K562 (cell line): ENCODE results near the gene COP1. TPM values are rescaled to one million over a fixed set of nuclear protein-coding genes. Genes with fewer than 3 reads are reported as not detected.

Experiments used
- ATAC-seq: fragments of 200-7000 bp; cut with Tn5 transposase; 3 replicates; pipeline ENCODE4 v1.9.1; 2020; ENCODE audit warnings: moderate library complexity
- BruUV-seq: library from RNA; stranded (reverse); fragments of 400-500 nt; replicated peaks from 2 replicates; lab custom pipeline; 2021; lab: Mats Ljungman, UMichigan
- CTCF ChIA-PET: fragments of 300-600 bp; formaldehyde crosslinking; extraction: SDS; loops from one replicate; lab custom pipeline; 2021; ENCODE audit warnings: low intra/inter-chr PET ratio; lab: Yijun Ruan, JAX
- POLR2A ChIA-PET: fragments of 300-600, 350-650 bp; sonication (Branson Sonifier 250); formaldehyde crosslinking; extraction: SDS; loops from one replicate; lab custom pipeline; 2021; ENCODE audit warnings: antibody characterized with exemption, inconsistent platforms; lab: Yijun Ruan, JAX
- DNase-seq, 4 experiments: peaks; one replicate each; pipeline versions ENCODE4 v3.0.0 to v3.0.0-alpha.2; 2011 to 2018; ENCODE audit warnings: low spot score in 3 of 4, mixed read lengths in 3 of 4; ENCODE audit errors: extremely low read depth in 1 of 4
- FAIRE-seq: peaks from 2 replicates; lab custom pipeline; 2011; peaks lifted over from hg19 to GRCh38; lab: Jason Lieb, UNC
- H2AFZ ChIP-seq: 2 replicates; pipeline ENCODE4 v1.6.0; 2011; ENCODE audit warnings: low read depth, low read length, control low read depth, inconsistent platforms
- H3K27ac ChIP-seq: fragments of 200-600 bp; 3 replicates; pipeline ENCODE4 v1.8.0; 2011; ENCODE audit warnings: low read depth, mild to moderate bottlenecking, control low read depth, inconsistent platforms, low read length, moderate library complexity, mixed read lengths; ENCODE audit errors: extremely low read depth
- H3K27me3 ChIP-seq, 2 experiments: fragments of 300-600 bp in 1 of 2; 2 replicates in 1 of 2; 3 replicates in 1 of 2; pipeline versions ENCODE4 v1.6.0 to v1.8.0; 2011; ENCODE audit warnings: inconsistent platforms in 2 of 2, low read length in 2 of 2, mild to moderate bottlenecking in 1 of 2, mixed read lengths in 1 of 2, moderate library complexity in 1 of 2; ENCODE audit not compliant: control insufficient read depth in 2 of 2, insufficient read depth in 2 of 2
- H3K36me3 ChIP-seq: fragments of 300-600 bp; 3 replicates; pipeline ENCODE4 v1.8.0; 2011; ENCODE audit warnings: mild to moderate bottlenecking, low read length, inconsistent platforms; ENCODE audit not compliant: control insufficient read depth, insufficient read depth
- H3K4me1 ChIP-seq, 2 experiments: fragments of 200-600 bp in 1 of 2; replicated peaks in 1 of 2; 2 replicates in 1 of 2; 3 replicates in 1 of 2; pipeline versions ENCODE4 v1.5.1 to v1.8.0; 2011; ENCODE audit warnings: inconsistent platforms in 2 of 2, low read length in 2 of 2, mild to moderate bottlenecking in 1 of 2, mixed read lengths in 1 of 2, moderate library complexity in 1 of 2; ENCODE audit not compliant: control insufficient read depth in 2 of 2, insufficient read depth in 2 of 2
- H3K4me2 ChIP-seq: 2 replicates; pipeline ENCODE4 v1.6.1; 2011; ENCODE audit warnings: low read length, control low read depth, inconsistent platforms, mixed read lengths; ENCODE audit not compliant: insufficient read depth
- H3K4me3 ChIP-seq: fragments of 200-600 bp; sonication (generic), shearing (Covaris generic); 2 replicates; pipeline ENCODE4 v1.5.1; 2016; ENCODE audit warnings: control low read depth, inconsistent platforms
- H3K79me2 ChIP-seq: fragments of 200-600 bp; 3 replicates; pipeline ENCODE4 v1.8.0; 2011; ENCODE audit warnings: low read length, inconsistent platforms; ENCODE audit not compliant: control insufficient read depth, insufficient read depth
- H3K9ac ChIP-seq, 2 experiments: 2 replicates each; pipeline versions ENCODE4 v1.6.0 to v1.6.1; 2011; ENCODE audit warnings: low read depth in 2 of 2, low read length in 2 of 2, control low read depth in 1 of 2, inconsistent platforms in 1 of 2, mild to moderate bottlenecking in 1 of 2, mixed read lengths in 1 of 2; ENCODE audit not compliant: insufficient read depth in 1 of 2
- H3K9me1 ChIP-seq: one replicate; pipeline ENCODE4 v1.6.0; 2011; ENCODE audit warnings: inconsistent platforms, mild to moderate bottlenecking, low read length, moderate library complexity; ENCODE audit not compliant: control insufficient read depth, insufficient read depth
- H3K9me3 ChIP-seq: replicated peaks from 2 replicates; pipeline ENCODE4 v1.5.1; 2011; ENCODE audit warnings: low read depth, low read length, inconsistent platforms; ENCODE audit not compliant: control insufficient read depth, insufficient read depth
- H4K20me1 ChIP-seq: replicated peaks from 2 replicates; pipeline ENCODE4 v1.6.1; 2011; ENCODE audit warnings: low read length, inconsistent platforms, mixed read lengths; ENCODE audit not compliant: control insufficient read depth, insufficient read depth
- ARID3A ChIP-seq: IDR thresholded peaks from 2 replicates; pipeline ENCODE4 v1.6.1; 2012; ENCODE audit warnings: low read depth, low read length, improper control_type of control experiment, borderline replicate concordance
- ATF4 ChIP-seq: fragments of 450-650 bp; formaldehyde crosslinking; IDR thresholded peaks from 2 replicates; pipeline ENCODE4 v1.4.0; 2022; ENCODE audit warnings: mild to moderate bottlenecking, moderate library complexity
- CEBPB ChIP-seq: fragments of 450-650 bp; IDR thresholded peaks from 2 replicates; pipeline ENCODE4 v1.6.1; 2016; ENCODE audit warnings: missing genetic modification characterization, missing compliant biosample characterization
- ELF2 ChIP-seq: fragments of 250-450 bp; sonication (Bioruptor Pico); IDR thresholded peaks from 2 replicates; pipeline ENCODE4 v1.5.0; 2021; ENCODE audit warnings: mild to moderate bottlenecking
- GATA2 ChIP-seq: sonication (generic); formaldehyde crosslinking; IDR thresholded peaks from 2 replicates; pipeline ENCODE4 v1.4.0; 2020; ENCODE audit warnings: mild to moderate bottlenecking, missing genetic modification reagents
- GATAD2A ChIP-seq: fragments of 450-650 bp; IDR thresholded peaks from 2 replicates; pipeline ENCODE4 v1.6.1; 2017
- KDM4B ChIP-seq, 2 experiments: fragments of 450-650 bp in 1 of 2; sonication (generic) in 1 of 2; IDR thresholded peaks; 2 replicates each; pipeline ENCODE4 v1.6.1; 2016 to 2017; ENCODE audit warnings: borderline replicate concordance in 2 of 2, antibody characterized with exemption in 1 of 2, low read depth in 1 of 2, mild to moderate bottlenecking in 1 of 2
- L3MBTL2 ChIP-seq: fragments of 450-650 bp; IDR thresholded peaks from 2 replicates; pipeline ENCODE4 v1.6.1; 2016; ENCODE audit warnings: mild to moderate bottlenecking, moderate library complexity
- NCOA4 ChIP-seq: fragments of 450-650 bp; IDR thresholded peaks from 2 replicates; pipeline ENCODE4 v1.6.1; 2018; ENCODE audit warnings: mild to moderate bottlenecking; ENCODE audit not compliant: partially characterized antibody
- SIRT6 ChIP-seq: IDR thresholded peaks from one replicate; pipeline ENCODE4 v1.6.1; 2012; ENCODE audit warnings: low read depth, mild to moderate bottlenecking, control low read depth, inconsistent platforms, low read length, moderate library complexity
- SMAD3 ChIP-seq: fragments of 450-650 bp; formaldehyde crosslinking; conservative IDR thresholded peaks from 2 replicates; pipeline ENCODE4 v1.4.0; 2020; ENCODE audit warnings: mild to moderate bottlenecking
- SMARCB1 ChIP-seq: IDR thresholded peaks from 2 replicates; pipeline ENCODE4 v1.6.1; 2011; ENCODE audit warnings: improper control_type of control experiment, low read depth; ENCODE audit not compliant: insufficient read length
- SPI1 ChIP-seq: IDR thresholded peaks from 2 replicates; pipeline ENCODE4 v1.6.1; 2011; ENCODE audit warnings: low read depth, low read length, control low read depth, borderline replicate concordance
- SREBF2 ChIP-seq: sonication (generic); formaldehyde crosslinking; IDR thresholded peaks from 2 replicates; pipeline ENCODE4 v1.4.0; 2020; ENCODE audit warnings: mild to moderate bottlenecking, missing genetic modification reagents
- TAF7 ChIP-seq: fragments of 450-650 bp; IDR thresholded peaks from 2 replicates; pipeline ENCODE4 v1.6.1; 2016; ENCODE audit warnings: missing genetic modification characterization, missing compliant biosample characterization
- TCF7 ChIP-seq: sonication (generic); IDR thresholded peaks from 2 replicates; pipeline ENCODE4 v1.6.1; 2016; ENCODE audit warnings: antibody characterized with exemption, borderline replicate concordance
- TRIM25 ChIP-seq: fragments of 450-650 bp; IDR thresholded peaks from 2 replicates; pipeline ENCODE4 v1.7.0; 2016; ENCODE audit warnings: borderline replicate concordance
- ZBED1 ChIP-seq: IDR thresholded peaks from 2 replicates; pipeline ENCODE4 v1.6.1; 2014
- ZNF143 ChIP-seq: sonication (generic); formaldehyde crosslinking; IDR thresholded peaks from 2 replicates; pipeline ENCODE4 v1.9.0; 2022; ENCODE audit warnings: mild to moderate bottlenecking, missing genetic modification reagents
- ZNF253 ChIP-seq: fragments of 250-450 bp; sonication (Bioruptor Pico); conservative IDR thresholded peaks from 2 replicates; pipeline ENCODE4 v1.6.1; 2021; ENCODE audit warnings: mild to moderate bottlenecking
- WGBS: fragments of 100-300 bp; shearing (Covaris generic); methylation state at CpG from one replicate; pipeline ENCODE4 v1.1.6; 2016; ENCODE audit warnings: low coverage, mixed read lengths; ENCODE audit not compliant: insufficient coverage; ENCODE audit errors: missing lambda C conversion rate; 5-methylcytosine and 5-hydroxymethylcytosine counted together
- in situ Hi-C: fragments of 300-500 bp; cut with MboI; formaldehyde crosslinking; loops from 4 replicates; pipeline ENCODE4 v1.15.0; 2018; ENCODE audit warnings: inconsistent platforms, mixed read lengths
- intact Hi-C: fragments of 100-400 bp; cut with micrococcal nuclease; formaldehyde crosslinking; loops from 2 replicates; pipeline ENCODE4 v1.14.2; 2022
- polyA plus RNA-seq, 8 experiments: library from polyadenylated mRNA; depleted of rRNA in 4 of 8; stranded (reverse) in 5 of 8; unstranded in 3 of 8; fragments of >200 nt; fragmentation: Nextera tagmentation in 2 of 8; fragmentation: Illumina TruSeq in 1 of 8; extraction: Ambion mirVana in 2 of 8; extraction: Trizol in 1 of 8; gene quantifications; 2 replicates each; pipeline versions ENCODE4 v1.2.1 to v1.2.3, GENCODE V29; 2011 to 2014; ENCODE audit warnings: inconsistent platforms in 1 of 8, missing spikeins in 1 of 8
- total RNA-seq, 7 experiments: library from RNA; depleted of rRNA in 6 of 7; stranded (reverse); fragments of >200 nt in 6 of 7; fragmentation: Illumina TruSeq in 2 of 7; extraction: Trizol in 2 of 7; gene quantifications; 2 replicates each; pipeline versions ENCODE4 v1.2.1 to v1.2.3, GENCODE V29; 2011 to 2021; ENCODE audit warnings: low replicate concordance in 1 of 7

COP1 gene
- total and polyA plus RNA-seq, 9 of the 15 experiments (the other 6 are each of a cell fraction or from before 2014, with no cell fraction given): 25.8 to 77.7 (median 58.6) TPM

- Histone ChIP-seq H3K4me3 (no peak overlapping the region), H3K27me3 (no peaks in the 10 kb centered on the region), H3K4me2 (no peak overlapping the region), H3K9ac (no peak overlapping the region), H3K9me1 (no peaks in the 10 kb centered on the region), H3K4me1 (no peaks in the 10 kb centered on the region), H3K27ac (no peak overlapping the region), H3K36me3 (peaks cover 23% of the 10 kb centered on the region; the same call in 2 of the 3 replicates), H3K9me3 (no peaks in the 10 kb centered on the region), H3K79me2 (no peaks in the 10 kb centered on the region)
- no TSS peak for BruUV-seq
- WGBS: 96% methylated on average over 1 of the region's 1 CpG
- DNase-seq: no peak
- POLR2A ChIA-PET: interaction anchor here (1.0 kb wide), 1 partner anchor 10 kb away, joined by 3 read pairs; no protein-coding TSS in a partner anchor
- no peak for FAIRE-seq
- CTCF ChIA-PET: no interaction called here
- no peak for ATAC-seq
- no peak for TF ChIP-seq SIRT6
- no peak for TF ChIP-seq SPI1
- no peak for TF ChIP-seq NCOA4
- no peak for TF ChIP-seq ATF4 (CRISPR knock-in tag)
- TF ChIP-seq TAF7 (tag): no peak
- no peak for TF ChIP-seq ZNF253 (CRISPR knock-in tag)
- TF ChIP-seq ARID3A: no peak
- no peak for TF ChIP-seq GATA2
- no peak for TF ChIP-seq KDM4B (IDR thresholded peaks at IDR 0.05; ENCODE audit: borderline replicate concordance in 2 of 2, low read depth in 1 of 2)
- TF ChIP-seq GATAD2A: no peak
- no peak for TF ChIP-seq SREBF2
- TF ChIP-seq SMAD3 (CRISPR knock-in tag): no peak
- no peak for TF ChIP-seq ELF2
- TF ChIP-seq ZNF143 (CRISPR knock-in tag): no peak
- no peak for TF ChIP-seq TCF7
- TF ChIP-seq CEBPB (tag): no peak
- no peak for TF ChIP-seq ZBED1
- TF ChIP-seq TRIM25: no peak
- no peak for TF ChIP-seq L3MBTL2
- TF ChIP-seq SMARCB1: no peak
- TF ChIP-seq, all 486 proteins: peak for 0
- H4K20me1 ChIP-seq: no peaks in the 10 kb centered on the region
- no peak overlapping the region for H2AFZ ChIP-seq
- in situ Hi-C loops: no loop called here
- intact Hi-C loops: no loop called here
These were observed 96.9 kb downstream of the COP1 start for GRCh38 chr1:176110203-176110602.
